Measurements from ENCODE around the gene ENDOV.

ENDOV gene

GRCh38 chr17:80427366-80428282, 12.7 kb downstream of the ENDOV start:
- DNase-seq, result no peak
- in situ Hi-C loops (cut with MboI; ENCODE audit: low pct_unique_long_range_greater_than_20kb, low sequenced_read_pairs), result loop anchor here (10.0 kb wide), 1 partner anchor 547 kb away; no protein-coding TSS in a partner anchor

DNA sequence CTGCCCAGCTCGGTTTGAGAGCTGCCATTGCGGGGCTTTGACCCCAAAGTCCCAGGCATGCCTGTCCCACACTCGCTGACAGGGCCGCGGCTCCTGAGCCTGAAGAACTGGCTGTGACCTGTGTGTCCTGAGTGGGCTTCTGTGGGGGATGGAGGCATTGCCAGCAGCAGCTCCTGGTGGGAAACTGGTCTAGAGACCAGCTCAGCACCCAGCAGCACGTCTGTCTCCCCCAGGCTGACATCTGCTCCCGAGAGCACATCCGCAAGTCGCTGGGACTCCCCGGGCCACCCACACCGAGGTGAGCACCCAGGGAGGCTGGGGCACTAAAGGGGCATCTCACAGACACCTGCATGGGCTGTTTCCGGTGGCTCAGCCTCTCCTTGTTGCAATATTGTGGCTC, 13.4 kb downstream of the ENDOV start:
- no peak for DNase-seq
- in situ Hi-C loops (cut with MboI; ENCODE audit: low pct_unique_long_range_greater_than_20kb, low sequenced_read_pairs), result loop anchor here (10.0 kb wide), 1 partner anchor 546 kb away; no protein-coding TSS in a partner anchor

DNA sequence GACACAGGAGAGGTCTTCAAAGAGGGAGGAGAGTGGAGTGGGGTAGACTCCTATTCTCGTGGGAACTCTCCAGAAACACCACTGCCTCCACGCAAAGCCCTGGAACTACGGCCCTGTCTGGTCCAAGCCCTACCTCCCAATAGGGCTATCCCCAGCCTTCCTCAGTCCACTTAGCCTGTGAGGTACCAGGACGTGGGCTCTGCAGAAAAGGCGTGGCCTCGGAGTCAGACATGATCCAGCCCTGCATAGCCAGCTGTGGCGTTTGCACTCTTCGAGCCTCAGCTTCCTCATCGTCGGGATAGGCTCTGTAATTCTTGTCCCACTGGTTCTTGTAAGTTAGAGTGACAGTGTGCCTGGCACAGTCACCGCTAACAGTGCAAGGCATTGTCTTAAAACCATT, 13.8 kb downstream of the ENDOV start:
- in situ Hi-C loops (cut with MboI; ENCODE audit: low pct_unique_long_range_greater_than_20kb, low sequenced_read_pairs), result loop anchor here (10.0 kb wide), 1 partner anchor 546 kb away; no protein-coding TSS in a partner anchor
- no peak for DNase-seq

GRCh38 chr17:80429356-80430275, 14.6 kb downstream of the ENDOV start:
- DNase-seq, result no peak
- in situ Hi-C loops (cut with MboI; ENCODE audit: low pct_unique_long_range_greater_than_20kb, low sequenced_read_pairs), result loop anchor here (10.0 kb wide), 1 partner anchor 545 kb away; no protein-coding TSS in a partner anchor

DNA sequence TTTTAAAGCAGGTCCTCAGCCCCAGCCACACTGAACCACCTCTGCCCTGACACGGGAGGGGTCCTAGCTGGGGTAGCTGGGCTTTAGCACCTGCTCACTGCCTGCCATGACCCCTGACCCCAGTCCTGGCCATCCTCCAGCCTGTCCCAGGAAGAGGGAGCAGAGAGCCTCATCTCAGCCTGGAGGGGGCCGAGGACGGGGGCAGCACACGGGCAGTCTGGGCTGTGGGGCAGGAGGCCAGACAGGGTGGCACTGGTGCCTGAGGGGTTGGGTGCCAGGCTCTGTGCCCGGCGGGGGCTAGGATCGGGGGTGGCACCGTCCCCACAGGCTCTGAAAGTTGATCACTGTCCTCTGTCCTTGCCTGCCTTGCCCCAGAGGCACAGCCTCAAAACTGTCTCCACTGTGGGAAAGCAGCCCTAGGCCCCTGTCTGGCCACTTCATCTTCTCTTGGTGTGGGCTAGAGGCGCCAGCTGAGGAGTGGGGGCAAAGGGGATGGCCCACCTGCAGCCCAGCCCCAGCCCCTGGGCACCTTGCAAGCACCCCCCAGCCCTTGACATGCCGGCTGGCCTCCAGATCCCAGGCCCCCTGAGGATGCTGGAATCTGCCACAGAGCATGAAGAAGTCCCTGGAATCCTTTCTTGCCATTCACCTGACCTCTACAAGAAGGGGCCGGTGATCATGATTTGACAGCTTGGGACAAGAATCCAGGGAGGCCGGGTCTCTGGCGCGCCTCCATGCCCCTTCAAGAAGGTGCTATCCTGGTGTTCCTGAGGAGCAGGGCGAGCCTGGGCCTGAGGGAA, 15.7 kb downstream of the ENDOV start:
- DNase-seq, result no peak
- in situ Hi-C loops (cut with MboI; ENCODE audit: low pct_unique_long_range_greater_than_20kb, low sequenced_read_pairs), result no loop called here

DNA sequence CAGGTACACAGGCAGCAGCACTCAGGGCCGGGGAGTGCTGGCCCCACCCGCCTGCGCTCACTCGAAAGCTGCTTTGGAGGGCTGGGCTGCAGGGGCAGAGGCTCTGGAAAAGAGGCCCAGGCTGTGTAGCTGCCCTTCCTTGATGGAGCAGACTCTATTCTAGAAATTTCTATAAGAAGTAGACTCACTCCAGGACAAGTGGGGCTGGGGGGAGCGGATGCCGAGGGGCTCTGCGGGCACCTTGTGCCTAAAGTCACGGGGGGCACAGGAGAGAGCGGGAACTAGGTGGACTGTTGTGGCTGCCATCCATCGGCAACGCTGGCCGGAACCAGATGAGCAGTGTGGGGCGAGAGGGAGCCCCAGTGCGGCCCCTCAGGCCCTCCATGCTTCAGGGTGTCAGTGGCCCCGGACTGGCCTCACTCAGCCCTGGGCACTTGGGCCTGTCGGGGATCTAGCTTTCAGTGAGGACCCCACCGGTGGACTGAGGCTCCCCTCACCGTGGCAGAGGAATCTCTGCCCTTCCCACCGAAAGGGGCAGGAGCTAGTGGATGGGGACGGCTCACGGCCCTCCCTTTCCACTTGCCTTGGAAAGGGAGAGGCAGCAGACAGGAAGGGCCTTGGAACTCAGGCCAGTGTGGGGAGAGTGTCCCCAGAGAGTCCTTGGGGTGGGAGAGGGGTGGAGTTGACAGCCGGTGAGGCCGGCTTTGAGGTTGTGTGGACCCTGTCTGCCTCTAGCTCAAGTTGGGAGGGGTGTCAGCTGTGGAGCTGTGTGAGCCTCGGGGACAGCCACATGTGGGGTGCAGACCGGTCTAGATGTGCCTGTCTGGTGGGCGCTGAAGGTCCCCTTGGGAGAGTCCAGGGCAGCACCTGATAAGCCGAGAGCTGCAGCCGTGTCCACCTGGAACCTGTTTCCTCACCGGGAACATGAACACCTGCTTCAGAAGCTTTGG, 16.6 kb downstream of the ENDOV start:
- in situ Hi-C loops (cut with MboI; ENCODE audit: low pct_unique_long_range_greater_than_20kb, low sequenced_read_pairs), result no loop called here
- no peak for DNase-seq

DNA sequence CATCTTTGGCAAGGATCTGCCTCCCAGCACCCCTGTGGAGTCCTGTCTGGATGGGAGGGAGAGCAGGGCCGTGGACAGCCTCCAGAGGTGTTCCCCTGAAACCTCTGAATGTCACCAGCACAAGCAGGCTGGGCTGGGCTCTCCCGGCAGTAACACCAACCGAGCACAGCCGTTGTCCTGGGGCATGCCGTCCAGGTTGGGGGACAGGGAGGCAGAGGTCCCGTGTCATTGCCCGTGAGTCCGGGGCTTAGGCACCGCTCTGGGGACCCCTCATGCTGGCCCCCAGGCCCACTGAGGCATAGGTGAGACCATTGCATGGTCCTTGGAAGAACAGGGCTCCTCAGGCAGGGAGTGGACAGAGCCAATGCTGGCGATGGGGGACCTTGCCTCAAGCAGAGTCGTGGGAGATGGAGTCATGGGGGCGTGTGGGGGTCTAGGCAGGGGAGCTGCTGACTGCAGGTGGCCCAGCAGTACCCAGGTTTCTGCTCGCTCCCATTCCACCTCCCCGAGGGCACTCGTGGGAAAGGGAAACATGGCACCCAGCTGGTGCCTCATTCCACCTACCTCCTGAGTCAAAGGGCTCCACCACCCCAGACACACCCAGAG, 17.5 kb downstream of the ENDOV start:
- DNase-seq, result no peak
- in situ Hi-C loops (cut with MboI; ENCODE audit: low pct_unique_long_range_greater_than_20kb, low sequenced_read_pairs), result no loop called here

DNA sequence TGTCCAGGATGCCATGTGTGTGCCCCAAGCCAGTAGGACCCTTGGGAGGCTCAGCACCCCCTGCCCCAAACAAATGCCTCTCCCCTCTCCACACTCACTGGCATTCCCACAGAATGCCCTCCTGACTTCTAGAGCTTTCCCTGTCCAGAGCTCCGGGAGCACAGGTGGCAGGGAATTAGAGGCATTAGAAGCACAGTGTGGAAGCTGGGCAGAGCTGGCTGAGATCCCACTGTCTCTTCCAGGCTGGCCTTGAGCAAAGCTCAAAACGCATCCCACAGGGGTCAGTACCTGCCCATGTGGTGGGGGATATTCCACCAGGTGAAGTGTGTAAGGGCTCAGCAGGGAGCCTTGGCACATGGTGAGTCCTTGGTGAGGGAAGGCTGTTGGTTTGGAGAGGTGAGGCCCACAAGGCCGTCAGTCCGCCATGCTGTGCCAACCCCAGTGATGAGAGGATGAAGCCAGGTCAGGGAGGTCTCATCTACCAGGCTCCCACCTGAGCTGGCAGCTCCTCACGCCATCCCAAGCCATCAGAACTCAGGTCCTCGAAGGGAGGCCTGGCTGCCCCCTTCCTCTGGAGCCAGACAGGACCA, 18.1 kb downstream of the ENDOV start:
- no peak for DNase-seq
- in situ Hi-C loops (cut with MboI; ENCODE audit: low pct_unique_long_range_greater_than_20kb, low sequenced_read_pairs), result no loop called here

DNA sequence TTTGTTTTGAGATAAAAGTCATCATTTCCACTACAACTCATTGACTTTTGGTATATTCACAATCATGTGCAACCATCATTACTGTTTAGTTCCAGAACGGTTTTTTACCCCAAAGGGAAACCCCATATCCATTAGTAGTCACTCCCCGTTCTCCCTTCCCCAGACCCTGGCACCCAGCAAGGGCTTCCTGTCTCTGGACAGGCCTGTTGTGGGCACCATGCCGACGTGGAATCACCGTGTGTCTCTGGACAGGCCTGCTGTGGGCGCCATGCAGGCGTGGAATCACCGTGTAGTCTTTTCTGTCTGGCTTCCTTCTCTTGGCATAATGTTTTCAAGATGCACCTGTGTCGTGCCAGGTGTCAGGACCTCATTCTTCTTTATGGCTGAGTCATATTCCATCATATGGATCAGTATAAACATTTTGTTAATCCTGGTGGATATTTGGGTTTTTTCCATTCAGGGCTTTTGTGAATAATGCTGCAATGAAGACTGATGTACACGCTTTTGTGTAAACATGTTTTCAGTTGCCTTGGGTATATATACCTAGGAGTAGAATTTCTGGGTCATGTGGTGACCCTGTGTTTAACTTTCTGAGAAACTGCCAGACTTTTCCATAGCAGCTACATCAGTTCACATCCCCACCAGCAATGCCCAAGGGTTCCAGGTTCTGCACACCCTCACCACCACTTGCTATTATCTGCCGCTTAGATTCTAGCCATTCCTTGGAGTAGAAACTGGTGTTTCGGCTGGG, 19.1 kb downstream of the ENDOV start:
- no peak for DNase-seq
- in situ Hi-C loops (cut with MboI; ENCODE audit: low pct_unique_long_range_greater_than_20kb, low sequenced_read_pairs), result no loop called here

GRCh38 chr17:80437532-80437931, 22.6 kb downstream of the ENDOV start:
- no peak for DNase-seq
- in situ Hi-C loops (cut with MboI; ENCODE audit: low pct_unique_long_range_greater_than_20kb, low sequenced_read_pairs), result no loop called here

DNA sequence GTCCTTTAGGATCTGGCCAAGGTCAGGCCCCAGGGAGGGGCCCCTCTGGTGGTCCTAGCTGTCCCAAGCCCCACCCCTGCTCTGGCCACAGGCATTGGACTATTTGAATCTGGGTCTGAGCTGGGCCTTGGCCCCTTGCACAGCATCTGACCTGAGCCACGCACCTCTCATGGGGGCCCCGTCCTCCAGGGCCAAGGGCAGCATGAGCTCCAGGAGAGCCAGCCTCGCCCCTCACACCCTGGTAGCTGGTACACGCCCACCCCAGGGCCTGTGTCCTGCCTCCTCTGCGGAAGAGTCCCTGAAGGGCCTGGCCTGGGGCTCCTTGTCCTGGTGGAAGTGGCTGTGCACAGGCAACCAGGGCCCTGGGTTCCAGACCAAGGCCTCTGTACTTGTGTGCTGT, 23.8 kb downstream of the ENDOV start:
- in situ Hi-C loops (cut with MboI; ENCODE audit: low pct_unique_long_range_greater_than_20kb, low sequenced_read_pairs), result no loop called here
- DNase-seq, result no peak

GRCh38 chr17:80439499-80439898, 24.5 kb downstream of the ENDOV start:
- DNase-seq, result no peak
- in situ Hi-C loops (cut with MboI; ENCODE audit: low pct_unique_long_range_greater_than_20kb, low sequenced_read_pairs), result no loop called here

- in situ Hi-C loops (cut with MboI; ENCODE audit: low pct_unique_long_range_greater_than_20kb, low sequenced_read_pairs), result no loop called here
- peak; percentile 63 for DNase-seq
Measured at GRCh38 chr17:80441133-80441578, 26.2 kb downstream of the ENDOV start.

GRCh38 chr17:80441598-80442322, 26.8 kb downstream of the ENDOV start:
- in situ Hi-C loops (cut with MboI; ENCODE audit: low pct_unique_long_range_greater_than_20kb, low sequenced_read_pairs), result no loop called here
- DNase-seq, result no peak

- in situ Hi-C loops (cut with MboI; ENCODE audit: low pct_unique_long_range_greater_than_20kb, low sequenced_read_pairs), result no loop called here
- no peak for DNase-seq
Measured at GRCh38 chr17:80442323-80442659, 27.3 kb downstream of the ENDOV start.

- in situ Hi-C loops (cut with MboI; ENCODE audit: low pct_unique_long_range_greater_than_20kb, low sequenced_read_pairs), result no loop called here
- DNase-seq, result no peak
Measured at GRCh38 chr17:80442764-80443163, 27.8 kb downstream of the ENDOV start.
